ENCODE measurements around the gene GPAM. TPM values are rescaled to one million over a fixed set of nuclear protein-coding genes. Genes with fewer than 3 reads are reported as not detected.

Gene GPAM
- 6.7 and 13.0 TPM in 2 replicates for total RNA-seq (2011; cell fraction: chromatin; rRNA removed; ENCODE audit: low replicate concordance)
- 4.3 and 4.5 TPM in 2 replicates for total RNA-seq (2011; cell fraction: nucleolus; rRNA removed)
- 7.0 and 10.5 TPM in 2 replicates for total RNA-seq (2011; cell fraction: nucleoplasm; rRNA removed)
- 3.9 and 4.3 TPM in 2 replicates for total RNA-seq (2014; rRNA removed)
- total RNA-seq (2014; rRNA removed; fragmentation: Illumina TruSeq; extraction: Trizol): 7.4 and 8.1 TPM in 2 replicates
- total RNA-seq (2015; rRNA removed; fragmentation: Illumina TruSeq; extraction: Trizol): 7.0 and 7.5 TPM in 2 replicates
- total RNA-seq (2021): 7.2 and 8.0 TPM in 2 replicates
- polyA plus RNA-seq (2011; rRNA removed): 5.3 and 7.1 TPM in 2 replicates
- polyA plus RNA-seq (2011; cell fraction: cytosol; rRNA removed): 1.9 and 2.6 TPM in 2 replicates
- 6.6 and 8.9 TPM in 2 replicates for polyA plus RNA-seq (2011; cell fraction: nucleus; rRNA removed)
- polyA plus RNA-seq (2012): 2.0 and 3.4 TPM in 2 replicates
- 4.8 and 5.5 TPM in 2 replicates for polyA plus RNA-seq (2014; fragmentation: Illumina TruSeq; extraction: Trizol)
- polyA plus RNA-seq (2014; fragmentation: Nextera tagmentation; extraction: Ambion mirVana): 1 to 10 TPM; 3.5 to 4.6 TPM
- 3.9 and 4.0 TPM in 2 replicates for polyA plus RNA-seq (2014; rRNA removed)
- polyA minus RNA-seq (2011; rRNA and poly(A)+ RNA removed): 11.2 and 11.7 TPM in 2 replicates
- 2.7 and 3.8 TPM in 2 replicates for polyA minus RNA-seq (2011; cell fraction: cytosol; rRNA and poly(A)+ RNA removed)
- 6.1 and 10.1 TPM in 2 replicates for polyA minus RNA-seq (2011; cell fraction: nucleus; rRNA and poly(A)+ RNA removed)
- Bru-seq, nascent RNA: percentile 65 among the genes with signal in this experiment
- BruChase-seq, experiment 1, labeled RNA remaining after a 2-hour chase: percentile 65 among the genes with signal in this experiment
- BruChase-seq, experiment 2, labeled RNA remaining after a 6-hour chase: percentile 68 among the genes with signal in this experiment
- long read RNA-seq, experiment 1, full-length matches to known transcripts: 14 of 29 reads
- long read RNA-seq, experiment 1, partial matches to known transcripts: 3 of 29 reads
- long read RNA-seq, experiment 1, other reads (novel, unspliced or antisense): 12 of 29 reads
- long read RNA-seq, experiment 2, full-length matches to known transcripts: 1 of 6 reads
- long read RNA-seq, experiment 2, partial matches to known transcripts: 1 of 6 reads
- long read RNA-seq, experiment 2, other reads (novel, unspliced or antisense): 4 of 6 reads
- long read RNA-seq, experiment 3, full-length matches to known transcripts: 1 of 5 reads
- long read RNA-seq, experiment 3, partial matches to known transcripts: 3 of 5 reads
- long read RNA-seq, experiment 3, other reads (novel, unspliced or antisense): 1 of 5 reads

GRCh38 chr10:112183329-112184051, at the start of gene GPAM:
TSS of gene GPAM (minus strand) at chr10:112183765. CDS start at chr10:112181784, 1,981 bp downstream.
- FAIRE-seq: peak; percentile 52
- TF ChIP-seq MAZ (CRISPR knock-in tag; conservative IDR thresholded peaks at IDR 0.05 in 1 of 2, IDR thresholded peaks at IDR 0.05 in 1 of 2) (peak; percentile 81 to 87), PML (IDR thresholded peaks at IDR 0.05; ENCODE audit: low read length) (peak; percentile 17; the same call in 1 of the 2 replicates), ATF3 (IDR thresholded peaks at IDR 0.05) (peak; percentile 95), ATF3 (CRISPR knock-in tag; conservative IDR thresholded peaks at IDR 0.05) (no peak), TOE1 (IDR thresholded peaks at IDR 0.05; ENCODE audit: borderline replicate concordance) (peak; percentile 53; the same call in 1 of the 2 replicates), TOE1 (CRISPR knock-in tag; IDR thresholded peaks at IDR 0.05; ENCODE audit: borderline replicate concordance, low read depth) (no peak), NR2C2 (CRISPR knock-in tag; IDR thresholded peaks at IDR 0.05) (no peak), NR2C2 (tag; IDR thresholded peaks at IDR 0.05) (peak; percentile 63; the same call in 1 of the 2 replicates), SP1 (CRISPR knock-in tag; IDR thresholded peaks at IDR 0.05) (peak; percentile 73; the same call in 1 of the 2 replicates), DPF2 (IDR thresholded peaks at IDR 0.05) (peak; percentile 36; the same call in 1 of the 2 replicates), TAF7 (tag; IDR thresholded peaks at IDR 0.05) (0 out of 2 replicates have a peak, but pooled peaks have one; percentile 19), CEBPB (tag; IDR thresholded peaks at IDR 0.05) (peak; percentile 86), RBBP5 (IDR thresholded peaks at IDR 0.05; ENCODE audit: borderline replicate concordance, insufficient read depth, low read length, poor library complexity, severe bottlenecking) (peak; percentile 85), MLLT1 (IDR thresholded peaks at IDR 0.05) (peak in 1 of 2 experiments; percentile 63; a peak in 1 of 4 replicates)

More at GRCh38 chr10:112183329-112184051, at the start of gene GPAM:
- H3K4me3 ChIP-seq: peak within 1 kb of the TSS; percentile 95
- H3K79me2 ChIP-seq (ENCODE audit: control insufficient read depth, insufficient read depth, low read length): peaks cover 11% of the 10 kb centered on the region; the same call in 2 of the 3 replicates
- H3K4me2 ChIP-seq (ENCODE audit: insufficient read depth, low read length): peak within 1 kb of the TSS; percentile 98
- ChIA-PET POLR2A (interaction anchor here (0.7 to 1.0 kb wide), 3 partner anchors 8 to 250 kb away, joined by 3 to 5 read pairs (median 3); no protein-coding TSS in a partner anchor), CTCF (ENCODE audit: low intra/inter-chr PET ratio) (no interaction called here)
- BruUV-seq (replicated peaks): no TSS peak
- H4K20me1 ChIP-seq (replicated peaks; ENCODE audit: control insufficient read depth, insufficient read depth, low read length): no peaks in the 10 kb centered on the region
- H3K4me1 ChIP-seq (replicated peaks in 1 of 2; ENCODE audit: control insufficient read depth in 2 of 2, insufficient read depth in 2 of 2, low read length in 2 of 2): peaks cover 3 to 7% of the 10 kb centered on the region in 2 experiments; a peak in 3 of 5 replicates
- peaks cover 19% of the 10 kb centered on the region; the same call in 2 of the 3 replicates for H3K36me3 ChIP-seq (ENCODE audit: control insufficient read depth, insufficient read depth, low read length)
- H2AFZ ChIP-seq (ENCODE audit: low read depth, low read length): peak within 1 kb of the TSS; percentile 100
- peak; percentile 97 for ATAC-seq
- peak within 1 kb of the TSS; percentile 89 to 94 for H3K9ac ChIP-seq (ENCODE audit: insufficient read depth in 1 of 2, low read depth in 2 of 2, low read length in 2 of 2)
- under 1% methylated on average over 32 of the region's 46 CpGs for WGBS (ENCODE audit: insufficient coverage, low coverage, missing lambda C conversion rate)
- in situ Hi-C loops (cut with MboI): no loop called here
- no peaks in the 10 kb centered on the region for H3K9me1 ChIP-seq (ENCODE audit: control insufficient read depth, insufficient read depth, low read length)
- H3K27ac ChIP-seq (ENCODE audit: extremely low read depth, low read depth, low read length): peak within 1 kb of the TSS; percentile 89
- intact Hi-C loops (cut with micrococcal nuclease): no loop called here
- H3K27me3 ChIP-seq (ENCODE audit: control insufficient read depth in 2 of 2, insufficient read depth in 2 of 2, low read length in 2 of 2): no peaks in the 10 kb centered on the region
- peak; percentile 88 to 93 (median 91) for DNase-seq (ENCODE audit: extremely low read depth in 1 of 4, low spot score in 3 of 4)
- no peaks in the 10 kb centered on the region; the same call in 1 of the 2 replicates for H3K9me3 ChIP-seq (replicated peaks; ENCODE audit: control insufficient read depth, insufficient read depth, low read depth, low read length)

Data from K562 (cell line).